GM23338 (cell line): ENCODE data around the gene GDI2. TPM values are rescaled to one million over a fixed set of nuclear protein-coding genes. Genes with fewer than 3 reads are reported as not detected.

Experiments used
- ATAC-seq: fragments of 200-7000 bp; cut with Tn5 transposase; 3 replicates; pipeline ENCODE4 v1.9.1; 2020
- DNase-seq: peaks from one replicate; pipeline ENCODE4 v3.0.0-alpha.2; 2015; ENCODE audit warnings: low spot score
- H2AFZ ChIP-seq: fragments of 200-600 bp; sonication (generic); 2 replicates; pipeline ENCODE4 v1.8.0; 2016; ENCODE audit warnings: antibody characterized with exemption, mild to moderate bottlenecking, moderate library complexity
- H3F3A ChIP-seq: fragments of 200-600 bp; sonication (generic); replicated peaks from 2 replicates; pipeline ENCODE4 v1.8.0; 2017; ENCODE audit warnings: antibody characterized with exemption, mixed run types, low read depth
- H3K27ac ChIP-seq: fragments of 200-600 bp; sonication (generic); 2 replicates; pipeline ENCODE4 v1.6.1; 2016; ENCODE audit warnings: low read depth
- H3K27me3 ChIP-seq: fragments of 200-600 bp; sonication (generic); 2 replicates; pipeline ENCODE4 v1.8.0; 2016; ENCODE audit warnings: mild to moderate bottlenecking, mixed run types, moderate library complexity; ENCODE audit not compliant: insufficient read depth
- H3K36me3 ChIP-seq: fragments of 200-600 bp; sonication (generic); 2 replicates; pipeline ENCODE4 v1.8.0; 2016; ENCODE audit warnings: mild to moderate bottlenecking; ENCODE audit not compliant: insufficient read depth
- H3K4me1 ChIP-seq: fragments of 200-600 bp; sonication (generic); 2 replicates; pipeline ENCODE4 v1.8.0; 2016; ENCODE audit warnings: mild to moderate bottlenecking, moderate library complexity; ENCODE audit not compliant: insufficient read depth
- H3K4me2 ChIP-seq: fragments of 200-600 bp; sonication (generic); 2 replicates; pipeline ENCODE4 v1.7.1; 2017; ENCODE audit warnings: mixed run types
- H3K4me3 ChIP-seq: fragments of 200-600 bp; sonication (generic); 2 replicates; pipeline ENCODE4 v1.6.1; 2016; ENCODE audit warnings: mixed run types
- H3K79me2 ChIP-seq: fragments of 200-600 bp; sonication (generic); replicated peaks from 2 replicates; pipeline ENCODE4 v1.8.0; 2017; ENCODE audit warnings: mild to moderate bottlenecking; ENCODE audit not compliant: insufficient read depth
- H3K9me2 ChIP-seq: fragments of 200-600 bp; sonication (generic); 2 replicates; pipeline ENCODE4 v1.8.0; 2017; ENCODE audit not compliant: insufficient read depth
- H4K20me1 ChIP-seq: fragments of 200-600 bp; sonication (generic); replicated peaks from 2 replicates; pipeline ENCODE4 v1.8.0; 2017; ENCODE audit warnings: mild to moderate bottlenecking; ENCODE audit not compliant: insufficient read depth
- H3K27ac Mint-ChIP-seq: 2 replicates; pipeline ENCODE4 v1.8.0; 2020; ENCODE audit warnings: inconsistent platforms, mild to moderate bottlenecking, moderate library complexity, mixed read lengths
- H3K27me3 Mint-ChIP-seq: 3 replicates; pipeline ENCODE4 v1.8.0; 2022; ENCODE audit warnings: low read depth, mild to moderate bottlenecking, moderate library complexity, mixed read lengths, inconsistent platforms; ENCODE audit not compliant: insufficient read depth, poor library complexity
- H3K36me3 Mint-ChIP-seq: 3 replicates; pipeline ENCODE4 v1.8.0; 2021; ENCODE audit warnings: low read depth, mild to moderate bottlenecking, inconsistent platforms, moderate library complexity, mixed read lengths
- H3K4me1 Mint-ChIP-seq: 3 replicates; pipeline ENCODE4 v1.8.0; 2020; ENCODE audit warnings: mild to moderate bottlenecking, inconsistent platforms, mixed read lengths
- H3K4me3 Mint-ChIP-seq: 3 replicates; pipeline ENCODE4 v1.8.0; 2021; ENCODE audit warnings: moderate library complexity, mild to moderate bottlenecking, inconsistent platforms, mixed read lengths
- H3K9me3 Mint-ChIP-seq: 3 replicates; pipeline ENCODE4 v1.8.0; 2020; ENCODE audit warnings: moderate library complexity, mild to moderate bottlenecking, inconsistent platforms, mixed read lengths
- EZH2 ChIP-seq: fragments of 200-600 bp; sonication (generic); IDR thresholded peaks from one replicate; pipeline ENCODE4 v1.8.0; 2017; ENCODE audit warnings: antibody characterized with exemption, mild to moderate bottlenecking, low read depth; ENCODE audit not compliant: unreplicated experiment
- EZH2phosphoT487 ChIP-seq: fragments of 200-600 bp; sonication (generic); IDR thresholded peaks from one replicate; pipeline ENCODE4 v1.8.1; 2018; ENCODE audit warnings: antibody characterized with exemption; ENCODE audit not compliant: unreplicated experiment
- NANOG ChIP-seq: IDR thresholded peaks from 2 replicates; pipeline ENCODE4 v1.6.1; 2016; ENCODE audit warnings: antibody characterized with exemption, borderline replicate concordance
- POLR2AphosphoS5 ChIP-seq: IDR thresholded peaks from 2 replicates; pipeline ENCODE4 v1.6.1; 2016; ENCODE audit warnings: antibody characterized with exemption, low read depth
- ZNF114 ChIP-seq: fragments of 250-450 bp; sonication (Bioruptor Pico); IDR thresholded peaks from 2 replicates; pipeline ENCODE4 v1.5.0; 2020; ENCODE audit warnings: mild to moderate bottlenecking, moderate library complexity
- ZNF331 ChIP-seq: fragments of 250-450 bp; sonication (Bioruptor Pico); IDR thresholded peaks from 2 replicates; pipeline ENCODE4 v1.5.0; 2020; ENCODE audit warnings: low read depth, mild to moderate bottlenecking, moderate library complexity
- polyA plus RNA-seq: library from polyadenylated mRNA; unstranded; fragments of >200 nt; fragmentation: Nextera tagmentation; extraction: Ambion mirVana; gene quantifications from 2 replicates; pipeline ENCODE4 v1.2.1, GENCODE V29; 2016
- total RNA-seq: library from RNA; depleted of rRNA; stranded (reverse); fragments of >200 nt; shearing (Covaris generic); gene quantifications from 2 replicates; pipeline ENCODE4 v1.2.3, GENCODE V29; 2014
- TF ChIP-seq, protein P1 (sequence below): fragments of 250-450 bp; sonication (Bioruptor Pico); IDR thresholded peaks from 2 replicates; pipeline ENCODE4 v1.5.0; 2020; ENCODE audit warnings: mild to moderate bottlenecking, moderate library complexity

The GDI2 gene
- total and polyA plus RNA-seq, 2 experiments from 2014 or later = 269 to 505 TPM

DNA sequence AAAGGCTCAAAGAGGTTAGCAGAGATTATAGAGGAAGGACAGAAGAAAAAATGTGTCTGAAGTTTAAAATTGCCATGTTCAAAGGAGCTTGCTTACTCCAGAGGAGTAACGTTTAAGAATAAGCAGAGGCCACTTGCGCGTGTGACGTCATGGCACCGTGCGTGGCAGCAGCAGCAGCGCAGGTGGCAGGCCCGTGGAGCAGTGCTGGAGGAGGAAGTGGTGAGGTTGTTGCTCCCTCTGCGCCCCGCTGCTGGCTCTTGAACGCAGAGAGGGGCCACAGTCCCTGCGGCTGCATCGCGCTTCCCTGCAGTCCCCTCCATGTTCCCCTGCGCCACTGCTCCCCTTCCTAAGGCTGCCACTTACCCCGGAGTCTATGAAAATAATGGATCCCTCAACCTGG lies 37.5 kb downstream of the GDI2 start:
- no peaks in the 10 kb centered on the region for H3K9me2 ChIP-seq
- no peak overlapping the region for H3K4me3 Mint-ChIP-seq
- DNase-seq (no peak), ATAC-seq (peak; percentile 31; the same call in 2 of the 3 replicates)
- peaks cover 29% of the 10 kb centered on the region; the same call in 1 of the 2 replicates for H3K36me3 ChIP-seq
- H3K27ac ChIP-seq = peak overlapping the region; percentile 66; the same call in 1 of the 2 replicates
- H3K9me3 Mint-ChIP-seq = no peaks in the 10 kb centered on the region; the same call in 2 of the 3 replicates
- H3K79me2 ChIP-seq = peaks cover 99% of the 10 kb centered on the region
- peaks cover 76% of the 10 kb centered on the region for H3K36me3 Mint-ChIP-seq
- peaks cover 78% of the 10 kb centered on the region for H4K20me1 ChIP-seq
- TF ChIP-seq NANOG (no peak), ZNF331 (CRISPR knock-in tag) (no peak), ZNF114 (CRISPR knock-in tag) (no peak)
- H2AFZ ChIP-seq = no peak overlapping the region
- peaks cover 3% of the 10 kb centered on the region; the same call in 1 of the 2 replicates for H3K4me1 ChIP-seq
- H3K4me3 ChIP-seq = no peak overlapping the region
- H3K27me3 Mint-ChIP-seq = peaks cover 2% of the 10 kb centered on the region
- H3K27ac Mint-ChIP-seq = no peak overlapping the region; the same call in none of the 2 replicates
- peaks cover 11% of the 10 kb centered on the region for H3K4me1 Mint-ChIP-seq
- no peak overlapping the region for H3K4me2 ChIP-seq
- H3F3A ChIP-seq = no peaks in the 10 kb centered on the region
- H3K27me3 ChIP-seq = no peaks in the 10 kb centered on the region

DNA sequence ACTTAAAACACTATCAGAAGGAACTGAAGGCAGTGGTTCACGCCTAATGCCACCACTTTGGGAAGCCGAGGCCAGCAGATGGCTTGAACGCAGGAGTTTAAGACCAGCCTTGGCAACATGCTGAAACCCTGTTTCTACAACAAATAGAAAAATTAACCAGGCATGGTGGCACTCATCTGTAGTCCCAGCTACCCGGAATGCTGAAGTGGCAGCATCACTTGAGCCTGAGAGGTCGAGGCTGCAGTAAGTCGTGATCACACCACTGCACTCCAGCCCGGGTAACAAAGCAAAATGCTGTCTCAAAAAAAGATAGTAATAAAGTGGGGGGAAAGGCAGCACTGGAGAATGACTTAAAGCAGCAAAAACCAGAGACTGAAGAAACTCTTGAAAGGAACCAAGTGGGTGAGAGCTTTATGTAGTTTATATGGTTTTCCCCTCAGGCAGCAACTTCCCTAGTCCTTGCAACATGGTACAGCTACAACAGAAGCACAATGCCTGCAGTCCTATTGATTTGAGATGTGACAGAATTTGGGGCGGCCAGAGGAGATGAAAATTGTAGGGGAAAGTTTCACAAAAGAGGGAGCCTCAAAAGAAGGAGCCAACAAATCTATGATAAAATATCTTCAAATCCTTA lies 38.1 kb downstream of the GDI2 start:
- no peak overlapping the region for H3K4me3 Mint-ChIP-seq
- TF ChIP-seq ZNF114 (CRISPR knock-in tag) = no peak
- TF ChIP-seq POLR2AphosphoS5 = no peak
- TF ChIP-seq EZH2phosphoT487 = no peak
- TF ChIP-seq, protein P1, sequence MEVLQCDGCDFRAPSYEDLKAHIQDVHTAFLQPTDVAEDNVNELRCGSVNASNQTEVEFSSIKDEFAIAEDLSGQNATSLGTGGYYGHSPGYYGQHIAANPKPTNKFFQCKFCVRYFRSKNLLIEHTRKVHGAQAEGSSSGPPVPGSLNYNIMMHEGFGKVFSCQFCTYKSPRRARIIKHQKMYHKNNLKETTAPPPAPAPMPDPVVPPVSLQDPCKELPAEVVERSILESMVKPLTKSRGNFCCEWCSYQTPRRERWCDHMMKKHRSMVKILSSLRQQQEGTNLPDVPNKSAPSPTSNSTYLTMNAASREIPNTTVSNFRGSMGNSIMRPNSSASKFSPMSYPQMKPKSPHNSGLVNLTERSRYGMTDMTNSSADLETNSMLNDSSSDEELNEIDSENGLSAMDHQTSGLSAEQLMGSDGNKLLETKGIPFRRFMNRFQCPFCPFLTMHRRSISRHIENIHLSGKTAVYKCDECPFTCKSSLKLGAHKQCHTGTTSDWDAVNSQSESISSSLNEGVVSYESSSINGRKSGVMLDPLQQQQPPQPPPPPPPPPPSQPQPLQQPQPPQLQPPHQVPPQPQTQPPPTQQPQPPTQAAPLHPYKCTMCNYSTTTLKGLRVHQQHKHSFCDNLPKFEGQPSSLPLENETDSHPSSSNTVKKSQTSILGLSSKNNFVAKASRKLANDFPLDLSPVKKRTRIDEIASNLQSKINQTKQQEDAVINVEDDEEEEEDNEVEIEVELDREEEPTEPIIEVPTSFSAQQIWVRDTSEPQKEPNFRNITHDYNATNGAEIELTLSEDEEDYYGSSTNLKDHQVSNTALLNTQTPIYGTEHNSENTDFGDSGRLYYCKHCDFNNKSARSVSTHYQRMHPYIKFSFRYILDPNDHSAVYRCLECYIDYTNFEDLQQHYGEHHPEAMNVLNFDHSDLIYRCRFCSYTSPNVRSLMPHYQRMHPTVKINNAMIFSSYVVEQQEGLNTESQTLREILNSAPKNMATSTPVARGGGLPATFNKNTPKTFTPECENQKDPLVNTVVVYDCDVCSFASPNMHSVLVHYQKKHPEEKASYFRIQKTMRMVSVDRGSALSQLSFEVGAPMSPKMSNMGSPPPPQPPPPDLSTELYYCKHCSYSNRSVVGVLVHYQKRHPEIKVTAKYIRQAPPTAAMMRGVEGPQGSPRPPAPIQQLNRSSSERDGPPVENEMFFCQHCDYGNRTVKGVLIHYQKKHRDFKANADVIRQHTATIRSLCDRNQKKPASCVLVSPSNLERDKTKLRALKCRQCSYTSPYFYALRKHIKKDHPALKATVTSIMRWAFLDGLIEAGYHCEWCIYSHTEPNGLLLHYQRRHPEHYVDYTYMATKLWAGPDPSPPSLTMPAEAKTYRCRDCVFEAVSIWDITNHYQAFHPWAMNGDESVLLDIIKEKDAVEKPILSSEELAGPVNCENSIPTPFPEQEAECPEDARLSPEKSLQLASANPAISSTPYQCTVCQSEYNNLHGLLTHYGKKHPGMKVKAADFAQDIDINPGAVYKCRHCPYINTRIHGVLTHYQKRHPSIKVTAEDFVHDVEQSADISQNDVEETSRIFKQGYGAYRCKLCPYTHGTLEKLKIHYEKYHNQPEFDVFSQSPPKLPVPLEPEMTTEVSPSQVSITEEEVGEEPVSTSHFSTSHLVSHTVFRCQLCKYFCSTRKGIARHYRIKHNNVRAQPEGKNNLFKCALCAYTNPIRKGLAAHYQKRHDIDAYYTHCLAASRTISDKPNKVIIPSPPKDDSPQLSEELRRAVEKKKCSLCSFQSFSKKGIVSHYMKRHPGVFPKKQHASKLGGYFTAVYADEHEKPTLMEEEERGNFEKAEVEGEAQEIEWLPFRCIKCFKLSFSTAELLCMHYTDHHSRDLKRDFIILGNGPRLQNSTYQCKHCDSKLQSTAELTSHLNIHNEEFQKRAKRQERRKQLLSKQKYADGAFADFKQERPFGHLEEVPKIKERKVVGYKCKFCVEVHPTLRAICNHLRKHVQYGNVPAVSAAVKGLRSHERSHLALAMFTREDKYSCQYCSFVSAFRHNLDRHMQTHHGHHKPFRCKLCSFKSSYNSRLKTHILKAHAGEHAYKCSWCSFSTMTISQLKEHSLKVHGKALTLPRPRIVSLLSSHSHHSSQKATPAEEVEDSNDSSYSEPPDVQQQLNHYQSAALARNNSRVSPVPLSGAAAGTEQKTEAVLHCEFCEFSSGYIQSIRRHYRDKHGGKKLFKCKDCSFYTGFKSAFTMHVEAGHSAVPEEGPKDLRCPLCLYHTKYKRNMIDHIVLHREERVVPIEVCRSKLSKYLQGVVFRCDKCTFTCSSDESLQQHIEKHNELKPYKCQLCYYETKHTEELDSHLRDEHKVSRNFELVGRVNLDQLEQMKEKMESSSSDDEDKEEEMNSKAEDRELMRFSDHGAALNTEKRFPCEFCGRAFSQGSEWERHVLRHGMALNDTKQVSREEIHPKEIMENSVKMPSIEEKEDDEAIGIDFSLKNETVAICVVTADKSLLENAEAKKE = no peak
- TF ChIP-seq EZH2 = no peak
- H3K9me3 Mint-ChIP-seq = no peaks in the 10 kb centered on the region; the same call in 2 of the 3 replicates
- peaks cover 74% of the 10 kb centered on the region for H3K36me3 Mint-ChIP-seq
- no peak for ATAC-seq
- peaks cover 2% of the 10 kb centered on the region for H3K27me3 Mint-ChIP-seq
- Histone ChIP-seq H3K4me2 (no peak overlapping the region), H3K27ac (peak overlapping the region; percentile 81), H3K79me2 (peaks cover 98% of the 10 kb centered on the region), H3K4me3 (no peak overlapping the region), H3F3A (no peaks in the 10 kb centered on the region), H3K4me1 (peaks cover 3% of the 10 kb centered on the region; the same call in 1 of the 2 replicates), H3K27me3 (no peaks in the 10 kb centered on the region), H3K36me3 (peaks cover 32% of the 10 kb centered on the region; the same call in 1 of the 2 replicates), H3K9me2 (no peaks in the 10 kb centered on the region), H2AFZ (no peak overlapping the region), H4K20me1 (peaks cover 73% of the 10 kb centered on the region)
- no peak for DNase-seq
- H3K27ac Mint-ChIP-seq = no peak overlapping the region; the same call in 1 of the 2 replicates
- H3K4me1 Mint-ChIP-seq = peaks cover 11% of the 10 kb centered on the region
